Small intestine (tissue), 16 donors: Measurements from ENCODE around the gene TSPAN10. TPM values are rescaled to one million over a fixed set of nuclear protein-coding genes. Genes with fewer than 3 reads are reported as not detected.

Source experiments
- DNase-seq, 2 donors: peaks; one replicate each; pipeline versions ENCODE4 v3.0.0 to v3.0.0-alpha.2; 2013
- FAIRE-seq: peaks from 2 replicates; lab custom pipeline; 2012; peaks lifted over from hg19 to GRCh38; lab: Jason Lieb, UNC
- H3K27ac ChIP-seq, 3 donors: one replicate each; pipeline ENCODE4 v1.5.1; 2013; ENCODE audit warnings: low read length in 2 of 3, mild to moderate bottlenecking in 2 of 3, control low read depth in 1 of 3, inconsistent platforms in 1 of 3, low read depth in 1 of 3, moderate library complexity in 1 of 3
- H3K27me3 ChIP-seq, 3 donors: one replicate each; pipeline ENCODE4 v1.6.1; 2013; ENCODE audit warnings: low read length in 3 of 3, inconsistent platforms in 1 of 3; ENCODE audit not compliant: control insufficient read depth in 3 of 3, insufficient read depth in 3 of 3
- H3K36me3 ChIP-seq, 3 donors: one replicate each; pipeline ENCODE4 v1.6.1; 2013; ENCODE audit warnings: low read length in 3 of 3, inconsistent platforms in 1 of 3, low read depth in 1 of 3, mild to moderate bottlenecking in 1 of 3, moderate library complexity in 1 of 3; ENCODE audit not compliant: control insufficient read depth in 3 of 3, insufficient read depth in 2 of 3
- H3K4me1 ChIP-seq, 3 donors: one replicate each; pipeline ENCODE4 v1.6.1; 2013; ENCODE audit warnings: low read length in 2 of 3, inconsistent platforms in 1 of 3, low read depth in 1 of 3, mild to moderate bottlenecking in 1 of 3, moderate library complexity in 1 of 3; ENCODE audit not compliant: control insufficient read depth in 3 of 3, insufficient read depth in 2 of 3
- H3K4me3 ChIP-seq, 3 donors: one replicate each; pipeline ENCODE4 v1.5.1; 2013; ENCODE audit warnings: low read length in 3 of 3, control low read depth in 1 of 3, inconsistent platforms in 1 of 3, low read depth in 1 of 3, mild to moderate bottlenecking in 1 of 3, moderate library complexity in 1 of 3
- H3K9me3 ChIP-seq, 2 donors: one replicate each; pipeline ENCODE4 v1.6.1; 2013; ENCODE audit warnings: low read depth in 1 of 2, low read length in 1 of 2; ENCODE audit not compliant: control insufficient read depth in 2 of 2, insufficient read depth in 1 of 2
- WGBS, 3 donors: extraction: QIAGEN DNeasy Blood & Tissue Kit; methylation state at CpG; one replicate each; pipeline ENCODE4 v1.1.7; 2013; 5-methylcytosine and 5-hydroxymethylcytosine counted together
- long read RNA-seq, 10 donors: transcript quantifications; one replicate each; lab custom pipeline, GENCODE V29; 2026
- polyA plus RNA-seq, 4 donors: library from polyadenylated mRNA; stranded (reverse) in 3 of 4; unstranded in 1 of 4; fragments of 200-250 nt in 3 of 4; fragments of 120-200 nt in 1 of 4; gene quantifications; one replicate each; pipeline versions ENCODE4 v1.2.1 to v1.2.3, GENCODE V29; 2013
- donor health status: healthy with polysubstance abuse.
- donor health status: control.
- donor health status: control.
- donor health status: Bipolar disorder and iron deficiency.
- donor health status: healthy.

TSPAN10 gene
- polyA plus RNA-seq: 1 to 10 TPM in 1 of 4 donors, under 1 TPM in 1, not detected in 2; 0.40 to 1.1 TPM
- long read RNA-seq, donor 1: 0 reads
- long read RNA-seq, donor 2: 0 reads
- long read RNA-seq, donor 3: 0 reads
- long read RNA-seq, donor 4: 0 reads
- long read RNA-seq, donor 5: 0 reads
- long read RNA-seq, donor 6, partial matches to known transcripts: 0 of 1 reads
- long read RNA-seq, donor 6, other reads (novel, unspliced or antisense): 0 of 1 reads
- long read RNA-seq, donor 7, partial matches to known transcripts: 0 of 1 reads
- long read RNA-seq, donor 7, other reads (novel, unspliced or antisense): 0 of 1 reads
- long read RNA-seq, donor 8: 0 reads
- long read RNA-seq, donor 9, partial matches to known transcripts: 0 of 1 reads
- long read RNA-seq, donor 9, other reads (novel, unspliced or antisense): 0 of 1 reads
- long read RNA-seq, donor 10: 0 reads

DNA sequence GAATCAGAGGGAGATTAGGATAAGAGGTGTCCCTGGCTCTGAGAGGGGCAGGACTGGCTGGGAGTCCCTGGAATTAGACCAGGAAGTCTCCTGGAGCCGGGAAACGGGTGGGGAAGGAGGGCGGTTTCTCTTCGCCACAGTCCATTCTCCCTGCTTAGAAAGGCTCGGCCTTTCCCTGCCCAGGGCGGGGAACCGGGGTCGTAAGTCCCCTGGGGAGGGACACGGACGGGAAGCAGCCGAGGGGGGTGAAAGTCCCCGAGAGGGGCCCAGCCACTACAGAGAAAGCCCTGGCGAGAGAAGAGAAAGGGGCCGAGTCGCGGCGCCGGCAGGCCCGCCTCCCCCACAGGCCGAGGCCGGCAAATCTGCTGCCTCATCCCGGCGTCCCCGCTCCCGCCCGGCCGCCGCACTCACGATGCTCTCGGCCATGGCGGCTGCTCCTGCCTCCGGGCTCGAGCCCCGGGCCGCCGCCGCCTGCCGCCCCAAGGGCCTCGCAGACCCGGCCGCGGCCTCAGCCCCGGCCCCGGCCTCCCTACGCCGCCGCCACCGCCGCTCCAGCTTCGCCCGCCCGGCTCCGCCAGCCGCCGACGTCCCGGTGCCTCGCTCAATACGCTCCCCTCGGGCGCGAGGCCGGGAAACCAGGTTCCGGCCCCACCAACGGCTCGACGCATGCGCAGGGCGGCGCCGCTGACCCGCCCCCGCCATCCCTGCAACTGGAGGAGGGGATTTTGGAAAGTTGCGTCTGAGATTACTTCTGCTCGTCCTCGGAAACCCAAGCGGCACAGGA lies at the start of gene TSPAN10, which contains the start of gene NPLOC4:
Gene TSPAN10 (plus strand): TSS at position 692 of the 784 bp plus-strand sequence. CDS start 5,217 bp downstream, outside the sequence.
Gene NPLOC4 (minus strand): TSS at position 608 of the 784 bp plus-strand sequence. CDS start 182 bp downstream, at position 426.
- peaks cover 0 to 15% (median 3%) of the 10 kb centered on the region in 3 donors for H3K4me1 ChIP-seq
- 0 to 1% (median 0%) methylated on average over 53 to 77 of the region's 77 CpGs for WGBS, 3 donors
- H3K27me3 ChIP-seq: no peaks in the 10 kb centered on the region
- no peaks in the 10 kb centered on the region for H3K9me3 ChIP-seq
- DNase-seq: peak; percentile 82 to 94
- peak within 1 kb of the TSS; percentile 69 to 99 (median 82) for H3K4me3 ChIP-seq
- H3K36me3 ChIP-seq: peaks cover 0 to 3% (median 0%) of the 10 kb centered on the region in 3 donors
- peak within 1 kb of the TSS; percentile 76 to 95 (median 83) for H3K27ac ChIP-seq
- no peak for FAIRE-seq

DNA sequence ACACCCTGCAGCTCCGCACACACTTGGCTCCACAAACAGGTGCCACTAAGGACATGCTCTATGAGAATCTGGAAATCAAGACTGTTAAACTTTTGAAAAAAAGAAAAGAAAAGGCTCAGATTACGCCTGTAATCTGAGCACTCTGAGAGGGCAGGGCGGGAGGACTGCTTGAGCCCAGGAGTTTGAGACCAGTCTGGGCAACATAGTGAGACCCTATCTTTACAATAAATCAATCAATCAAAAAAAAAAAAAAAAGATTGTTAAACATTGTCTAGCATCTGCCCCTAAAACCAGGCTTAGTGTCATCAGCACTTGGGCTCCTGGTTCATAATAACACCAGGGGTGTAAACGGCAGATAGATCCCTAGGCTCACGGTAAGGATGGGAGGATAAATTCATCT lies 47.4 kb upstream of the TSPAN10 start:
- no peak for DNase-seq
- WGBS, 3 donors: 88 to 99% (median 93%) methylated on average over 5 of the region's 5 CpGs
- H3K36me3 ChIP-seq: peaks cover 20 to 88% (median 24%) of the 10 kb centered on the region in 3 donors

DNA sequence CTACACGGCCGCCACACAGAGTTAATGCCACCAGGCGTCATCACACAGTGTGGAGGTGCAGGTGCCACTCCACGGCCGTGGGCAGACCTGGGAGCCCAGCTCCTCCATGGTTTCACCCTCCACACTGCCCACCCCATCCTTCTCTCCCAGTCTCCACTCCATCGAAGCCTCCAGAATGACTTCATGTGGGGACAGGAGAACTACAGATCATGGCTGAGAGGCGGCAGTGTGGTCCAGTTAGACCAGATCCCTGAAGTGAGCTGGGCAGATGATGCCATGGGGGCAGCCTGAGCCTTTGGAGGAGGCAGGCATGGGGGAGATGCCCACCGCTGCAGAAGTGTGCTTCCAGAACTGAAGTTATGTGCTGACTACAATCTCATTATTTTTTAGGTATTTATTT lies 46.9 kb upstream of the TSPAN10 start:
- FAIRE-seq: no peak
- WGBS, 3 donors: 94 to 97% (median 94%) methylated on average over 8 of the region's 8 CpGs

More for the DNA sequence above, 47.4 kb upstream of the TSPAN10 start:
- Histone ChIP-seq H3K27ac (no peak overlapping the region), H3K4me3 (no peak overlapping the region), H3K9me3 (no peaks in the 10 kb centered on the region), H3K4me1 (no peaks in the 10 kb centered on the region), H3K27me3 (no peaks in the 10 kb centered on the region)
- no peak for FAIRE-seq

DNA sequence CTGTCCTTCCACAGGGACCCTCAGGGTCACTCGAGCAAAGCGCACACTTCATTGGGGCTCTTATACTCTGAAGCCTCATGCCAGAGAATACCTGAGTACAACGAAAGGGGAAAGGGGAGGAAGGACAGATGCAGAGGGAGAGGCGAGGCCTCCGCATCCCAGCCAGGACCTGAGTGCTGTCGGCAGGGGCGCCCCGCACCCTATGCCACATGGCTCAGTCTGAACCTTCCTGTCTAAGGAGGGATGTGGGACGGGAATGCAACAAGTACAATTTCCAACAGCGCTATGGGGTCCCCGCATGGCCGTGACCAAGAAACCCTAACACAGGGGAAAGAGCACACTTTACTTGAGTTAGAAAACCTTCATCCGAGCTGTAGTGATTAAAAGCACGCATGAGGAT lies 45.0 kb upstream of the TSPAN10 start:
- Histone ChIP-seq H3K4me3 (no peak overlapping the region), H3K36me3 (peaks cover 23 to 89% (median 24%) of the 10 kb centered on the region in 3 donors), H3K9me3 (no peaks in the 10 kb centered on the region), H3K4me1 (no peaks in the 10 kb centered on the region), H3K27me3 (no peaks in the 10 kb centered on the region), H3K27ac (no peak overlapping the region)
- 91 to 96% (median 95%) methylated on average over 14 of the region's 14 CpGs for whole genome bisulfite sequencing, 3 donors
- FAIRE-seq: no peak
- no peak for DNase-seq

More for the DNA sequence above, 46.9 kb upstream of the TSPAN10 start:
- peaks cover 21 to 89% (median 24%) of the 10 kb centered on the region in 3 donors for H3K36me3 ChIP-seq
- no peaks in the 10 kb centered on the region for H3K27me3 ChIP-seq
- no peaks in the 10 kb centered on the region for H3K9me3 ChIP-seq
- no peaks in the 10 kb centered on the region for H3K4me1 ChIP-seq
- DNase-seq: no peak
- H3K4me3 ChIP-seq: no peak overlapping the region
- H3K27ac ChIP-seq: no peak overlapping the region

DNA sequence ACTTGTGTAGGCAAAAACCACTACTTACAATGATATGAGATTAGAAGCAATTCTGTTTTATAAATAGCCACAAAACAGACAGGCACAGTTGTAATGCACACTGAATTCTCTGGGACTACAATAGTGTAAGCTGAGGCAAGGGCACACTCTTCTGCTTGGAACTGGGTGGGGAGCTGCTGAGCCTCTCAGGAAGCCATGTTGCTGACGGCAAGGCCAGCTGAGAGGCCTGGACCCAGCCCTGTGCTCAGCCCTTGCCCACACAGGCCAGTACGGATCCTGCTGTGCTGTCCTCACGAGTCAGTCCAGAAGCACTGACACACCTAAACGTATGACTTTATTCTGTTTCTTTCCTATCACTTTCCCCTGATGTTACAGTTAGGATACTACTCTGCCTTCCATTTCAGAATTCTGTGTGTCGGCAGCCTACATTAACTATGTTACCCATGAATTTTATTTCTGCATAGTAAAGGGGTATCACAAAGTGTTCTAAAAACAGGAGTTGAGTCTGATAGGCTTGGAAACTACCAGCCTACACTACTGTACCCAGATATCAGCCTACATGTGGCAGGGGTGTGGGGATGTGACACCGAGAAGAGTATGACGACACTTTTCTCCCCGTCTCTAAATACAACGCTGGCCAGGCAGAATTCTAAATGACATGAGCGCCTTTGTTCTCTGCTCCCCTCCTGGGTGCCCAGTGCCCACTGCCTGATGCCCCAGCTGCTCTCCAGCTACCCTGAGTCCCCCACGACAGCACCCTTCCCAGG lies 43.7 kb upstream of the TSPAN10 start:
- Histone ChIP-seq H3K27ac (no peak overlapping the region), H3K4me1 (no peaks in the 10 kb centered on the region), H3K27me3 (no peaks in the 10 kb centered on the region), H3K4me3 (no peak overlapping the region), H3K9me3 (no peaks in the 10 kb centered on the region), H3K36me3 (peaks cover 21 to 89% (median 26%) of the 10 kb centered on the region in 3 donors)
- 95 to 97% (median 96%) methylated on average over 11 of the region's 11 CpGs for WGBS, 3 donors
- no peak for DNase-seq
- FAIRE-seq: no peak

DNA sequence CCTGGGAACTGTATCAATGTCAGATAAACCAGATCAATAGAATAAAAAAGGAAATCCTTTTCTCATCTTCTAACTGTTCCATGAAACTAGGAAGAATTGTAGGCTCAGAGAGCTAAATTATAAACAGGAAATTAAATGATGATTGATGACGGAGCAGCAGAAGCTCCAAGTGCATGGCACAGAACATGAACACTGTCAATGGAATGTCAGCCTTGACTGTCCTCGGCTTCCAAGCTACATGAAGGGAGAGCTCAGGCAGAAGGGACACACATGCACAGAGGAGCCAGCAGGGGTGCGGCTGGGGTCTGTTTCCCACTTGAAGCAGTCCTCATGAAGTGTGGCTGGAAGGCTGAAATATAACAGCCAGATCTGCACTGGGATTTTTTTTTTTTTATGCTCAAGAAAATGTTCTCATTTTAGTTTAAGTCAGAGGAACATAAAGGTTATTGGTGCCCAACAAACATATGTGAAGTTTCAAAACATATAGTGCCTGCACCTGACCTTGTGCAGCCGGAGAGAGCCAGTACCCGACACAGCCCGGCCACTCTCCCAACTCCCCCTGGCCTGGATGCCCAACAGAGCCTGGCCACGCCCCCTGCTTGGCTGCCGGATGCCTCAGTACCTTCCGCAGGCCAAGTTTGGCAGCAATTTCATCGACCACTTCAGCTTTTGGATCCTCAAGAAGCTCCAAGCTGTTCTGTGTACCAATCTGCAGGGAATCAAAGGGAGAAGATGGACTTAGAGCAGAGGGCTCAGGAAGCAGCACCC lies 37.1 kb upstream of the TSPAN10 start:
- Histone ChIP-seq H3K4me1 (no peaks in the 10 kb centered on the region), H3K9me3 (no peaks in the 10 kb centered on the region), H3K4me3 (no peak overlapping the region), H3K27ac (no peak overlapping the region), H3K27me3 (no peaks in the 10 kb centered on the region), H3K36me3 (peaks cover 11 to 85% (median 20%) of the 10 kb centered on the region in 3 donors)
- 70 to 80% (median 77%) methylated on average over 10 of the region's 10 CpGs for WGBS, 3 donors
- no peak for FAIRE-seq
- no peak for DNase-seq

DNA sequence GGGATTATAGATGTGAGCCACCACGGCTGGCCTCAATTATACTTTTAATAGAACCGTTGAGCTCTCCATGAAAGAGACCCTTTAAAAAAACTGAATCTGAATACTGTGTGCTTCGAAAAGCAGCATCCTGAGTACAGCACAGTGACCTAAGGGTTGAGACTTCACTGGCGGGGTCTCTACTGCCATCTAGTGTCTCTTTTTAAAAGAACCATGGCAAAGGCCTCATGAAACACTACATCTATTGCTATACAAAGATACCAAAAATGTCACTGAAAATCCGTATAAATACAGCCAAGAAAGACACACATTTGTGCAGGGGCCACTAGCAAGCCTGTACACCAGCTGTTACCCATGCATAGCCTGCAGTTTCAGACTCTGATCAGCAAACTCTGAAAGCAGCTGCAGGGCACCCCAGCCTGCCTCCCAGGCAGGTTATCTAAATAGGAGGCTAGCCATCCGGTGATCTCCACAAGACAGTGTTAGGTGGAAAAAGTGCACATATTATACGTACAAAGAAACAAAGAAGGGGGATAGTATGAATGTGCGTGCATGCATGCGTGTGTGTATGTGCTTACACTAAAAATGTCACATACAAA lies 35.4 kb upstream of the TSPAN10 start:
- 38 to 42% (median 39%) methylated on average over 9 of the region's 9 CpGs for WGBS, 3 donors
- Histone ChIP-seq H3K36me3 (peaks cover 13 to 86% (median 19%) of the 10 kb centered on the region in 3 donors), H3K27ac (no peak overlapping the region), H3K4me1 (no peaks in the 10 kb centered on the region), H3K4me3 (no peak overlapping the region), H3K9me3 (no peaks in the 10 kb centered on the region), H3K27me3 (no peaks in the 10 kb centered on the region)
- DNase-seq: peak; percentile 75 to 76
- no peak for FAIRE-seq
